HCT116 (cell line): ENCODE measurements around the gene INIP. TPM values are rescaled to one million over a fixed set of nuclear protein-coding genes. Genes with fewer than 3 reads are reported as not detected.

Experiments
- ATAC-seq: fragments of 200-7000 bp; cut with Tn5 transposase; 2 replicates; pipeline ENCODE4 v1.9.1; 2020; ENCODE audit warnings: mild to moderate bottlenecking, moderate library complexity
- BruUV-seq: library from RNA; stranded (reverse); fragments of 400-500 nt; replicated peaks from 2 replicates; lab custom pipeline; 2021; lab: Mats Ljungman, UMichigan
- CTCF ChIA-PET: fragments of 300-600 bp; sonication (Branson Sonifier 250); formaldehyde crosslinking; loops from one replicate; lab custom pipeline; 2021; ENCODE audit warnings: antibody characterized with exemption; lab: Charles Lee
- POLR2A ChIA-PET: fragments of 300-600, 350-600 bp; sonication (Branson Sonifier 250); formaldehyde crosslinking; loops from one replicate; lab custom pipeline; 2021; ENCODE audit warnings: antibody characterized with exemption; lab: Charles Lee
- RAD21 ChIA-PET, 2 experiments: fragments of 300-600 bp; sonication (Branson Sonifier 250); formaldehyde crosslinking; loops; one replicate each; lab custom pipeline; 2023; ENCODE audit warnings: low total read pairs in 2 of 2; ENCODE audit not compliant: uncharacterized antibody in 2 of 2, unreplicated experiment in 2 of 2, low non-redundant PET in 1 of 2; lab: Charles Lee
- DNase-seq: peaks from one replicate; pipeline ENCODE4 v3.0.0-alpha.2; 2010; ENCODE audit warnings: low read depth, low spot score
- H2AFZ ChIP-seq: fragments of 200-600 bp; shearing (Covaris generic), sonication (generic); 2 replicates; pipeline ENCODE4 v1.6.1; 2017; ENCODE audit warnings: low read depth, mixed run types, mixed read lengths, antibody characterized with exemption, low read length; ENCODE audit not compliant: poor library complexity, severe bottlenecking
- H3K27ac ChIP-seq: 2 replicates; pipeline ENCODE4 v1.5.1; 2012; ENCODE audit warnings: low read depth, low read length
- H3K27me3 ChIP-seq: fragments of 200-600 bp; sonication (generic); 2 replicates; pipeline ENCODE4 v1.6.1; 2016; ENCODE audit warnings: mixed run types, low read length, mixed read lengths; ENCODE audit not compliant: insufficient read depth
- H3K36me3 ChIP-seq, 2 experiments: fragments of 200-500 bp in 1 of 2; fragments of 200-600 bp in 1 of 2; sonication (Bioruptor generic) in 1 of 2; sonication (generic) in 1 of 2; 2 replicates each; pipeline versions ENCODE4 v1.5.1 to v1.6.1; 2014 to 2016; ENCODE audit warnings: low read length in 2 of 2, inconsistent platforms in 1 of 2, mixed read lengths in 1 of 2, mixed run types in 1 of 2; ENCODE audit not compliant: insufficient read depth in 2 of 2, control insufficient read depth in 1 of 2
- H3K4me1 ChIP-seq, 2 experiments: fragments of 200-600 bp in 1 of 2; sonication (generic) in 1 of 2; 2 replicates each; pipeline versions ENCODE4 v1.5.1 to v1.6.1; 2012 to 2017; ENCODE audit warnings: low read length in 2 of 2, inconsistent platforms in 1 of 2, mild to moderate bottlenecking in 1 of 2, mixed read lengths in 1 of 2, mixed run types in 1 of 2, moderate library complexity in 1 of 2; ENCODE audit not compliant: insufficient read depth in 2 of 2, control insufficient read depth in 1 of 2
- H3K4me2 ChIP-seq: fragments of 200-600 bp; sonication (generic); 2 replicates; pipeline ENCODE4 v1.6.1; 2017; ENCODE audit warnings: mixed run types, low read length, mixed read lengths
- H3K4me3 ChIP-seq, 2 experiments: fragments of 200-600 bp in 1 of 2; sonication (generic) in 1 of 2; replicated peaks in 1 of 2; 2 replicates each; pipeline ENCODE4 v1.5.1; 2011 to 2016; ENCODE audit warnings: low read length in 2 of 2, control low read depth in 1 of 2, low read depth in 1 of 2, mild to moderate bottlenecking in 1 of 2, mixed read lengths in 1 of 2, mixed run types in 1 of 2
- H3K79me2 ChIP-seq: fragments of 200-600 bp; sonication (generic); 2 replicates; pipeline ENCODE4 v1.6.1; 2017; ENCODE audit warnings: mild to moderate bottlenecking, mixed run types, low read length, moderate library complexity, mixed read lengths; ENCODE audit not compliant: insufficient read depth
- H3K9ac ChIP-seq: fragments of 200-600 bp; sonication (generic); 2 replicates; pipeline ENCODE4 v1.6.1; 2016; ENCODE audit warnings: low read length, mixed read lengths
- H3K9me2 ChIP-seq: fragments of 200-600 bp; sonication (generic), shearing (Covaris generic); 2 replicates; pipeline ENCODE4 v1.6.1; 2017; ENCODE audit warnings: mixed run types, mild to moderate bottlenecking, moderate library complexity; ENCODE audit not compliant: insufficient read depth
- H3K9me3 ChIP-seq, 2 experiments: fragments of 200-500 bp in 1 of 2; fragments of 200-600 bp in 1 of 2; sonication (Bioruptor generic) in 1 of 2; sonication (generic) in 1 of 2; 2 replicates each; pipeline ENCODE4 v1.6.1; 2014 to 2017; ENCODE audit warnings: low read length in 2 of 2, mixed read lengths in 2 of 2, inconsistent platforms in 1 of 2, low read depth in 1 of 2, mild to moderate bottlenecking in 1 of 2, mixed run types in 1 of 2, moderate library complexity in 1 of 2; ENCODE audit not compliant: control insufficient read depth in 1 of 2, insufficient read depth in 1 of 2
- H4K20me1 ChIP-seq: fragments of 200-600 bp; sonication (generic), shearing (Covaris generic); 2 replicates; pipeline ENCODE4 v1.6.1; 2017; ENCODE audit warnings: mixed run types, mild to moderate bottlenecking, moderate library complexity; ENCODE audit not compliant: insufficient read depth
- CEBPB ChIP-seq: IDR thresholded peaks from 2 replicates; pipeline ENCODE4 v1.6.1; 2012; ENCODE audit warnings: low read depth
- EGR1 ChIP-seq: IDR thresholded peaks from 2 replicates; pipeline ENCODE4 v1.6.1; 2012; ENCODE audit warnings: low read depth
- ELF1 ChIP-seq: IDR thresholded peaks from 2 replicates; pipeline ENCODE4 v1.6.1; 2012; ENCODE audit warnings: low read depth, borderline replicate concordance
- EZH2phosphoT487 ChIP-seq: fragments of 200-600 bp; IDR thresholded peaks from 2 replicates; pipeline ENCODE4 v1.6.1; 2018; ENCODE audit warnings: antibody characterized with exemption, borderline replicate concordance
- JUND ChIP-seq: IDR thresholded peaks from 2 replicates; pipeline ENCODE4 v1.6.1; 2012
- POLR2A ChIP-seq: IDR thresholded peaks from 2 replicates; pipeline ENCODE4 v1.7.0; 2011; ENCODE audit warnings: borderline replicate concordance; ENCODE audit not compliant: insufficient read depth, insufficient read length; ENCODE audit errors: extremely low read depth
- POLR2AphosphoS5 ChIP-seq: IDR thresholded peaks from 2 replicates; pipeline ENCODE4 v1.6.1; 2011; ENCODE audit warnings: mild to moderate bottlenecking, low read depth, low read length, moderate library complexity
- YY1 ChIP-seq: IDR thresholded peaks from 2 replicates; pipeline ENCODE4 v1.6.1; 2011; ENCODE audit warnings: low read length, low read depth, moderate library complexity, mild to moderate bottlenecking; ENCODE audit not compliant: insufficient replicate concordance; ENCODE audit errors: extremely low read depth
- ZFX ChIP-seq: fragments of 450-650 bp; IDR thresholded peaks from 2 replicates; pipeline ENCODE4 v1.6.1; 2017
- intact Hi-C: fragments of 100-400 bp; cut with micrococcal nuclease; formaldehyde crosslinking; loops from 2 replicates; pipeline ENCODE4 v1.10.0; 2022
- total RNA-seq: library from RNA; stranded (reverse); gene quantifications from one replicate; pipeline ENCODE4 v1.2.1, GENCODE V29; 2021; ENCODE audit not compliant: unreplicated experiment
- TF ChIP-seq, protein P1 (sequence below): IDR thresholded peaks from 2 replicates; pipeline ENCODE4 v1.6.1; 2012; ENCODE audit warnings: low read depth
- TF ChIP-seq, protein P2 (sequence below): IDR thresholded peaks from 2 replicates; pipeline ENCODE4 v1.6.1; 2012
- TF ChIP-seq, protein P3 (sequence below): IDR thresholded peaks from 2 replicates; pipeline ENCODE4 v1.6.1; 2012
- TF ChIP-seq, protein P4 (sequence below), 3 experiments: fragments of 200-600 bp in 1 of 3; sonication (generic) in 1 of 3; IDR thresholded peaks in 2 of 3; conservative IDR thresholded peaks in 1 of 3; 2 replicates each; pipeline ENCODE4 v1.5.1; 2012 to 2017; ENCODE audit warnings: low read depth in 2 of 3, low read length in 2 of 3, antibody characterized with exemption in 1 of 3, borderline replicate concordance in 1 of 3, control low read depth in 1 of 3, mild to moderate bottlenecking in 1 of 3, mixed read lengths in 1 of 3, mixed run types in 1 of 3, moderate library complexity in 1 of 3; ENCODE audit not compliant: insufficient read depth in 1 of 3

INIP gene
- total RNA-seq, 1 experiment from 2014 or later = 28.9 TPM

DNA sequence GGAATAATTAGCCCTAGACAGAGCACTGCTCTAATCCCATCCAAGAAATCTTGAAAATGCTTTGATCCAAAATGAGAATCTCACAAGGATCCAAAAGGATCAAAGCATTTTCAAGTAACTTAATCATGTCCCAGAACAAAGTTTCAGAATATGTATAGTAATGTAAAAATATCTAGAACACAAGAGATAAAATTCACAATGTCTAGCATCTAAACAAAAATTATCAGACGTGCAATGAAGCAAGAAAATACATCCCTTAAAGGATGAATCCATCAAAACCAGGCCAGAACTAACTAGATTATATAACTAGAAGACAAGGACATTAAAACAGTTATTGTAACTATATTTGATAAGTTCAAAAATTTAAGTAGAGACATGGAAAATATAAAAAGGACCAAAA, 69.3 kb downstream of the INIP start:
- POLR2A ChIA-PET = no interaction called here
- no peak overlapping the region for H3K27ac ChIP-seq

DNA sequence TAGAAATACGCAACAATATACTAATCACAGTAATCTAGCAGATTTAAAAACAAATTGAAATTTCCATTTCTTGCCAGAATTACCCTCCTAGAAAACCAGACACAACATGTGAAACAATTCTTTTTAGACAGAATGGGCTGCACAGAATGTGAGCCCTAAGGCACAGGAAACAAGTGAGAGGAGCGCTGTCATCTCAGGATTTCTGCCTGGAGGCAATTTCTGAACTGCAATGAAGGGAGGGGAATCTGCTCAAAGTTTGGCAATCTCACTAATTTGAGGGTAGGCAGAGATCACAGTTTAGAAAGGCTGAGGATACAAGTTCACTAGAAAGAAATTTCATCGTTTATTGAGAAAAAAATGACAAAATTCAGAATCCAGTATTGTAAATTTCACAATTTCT, 70.3 kb downstream of the INIP start:
- CTCF ChIA-PET = no interaction called here
- POLR2A ChIA-PET = no interaction called here
- Histone ChIP-seq H3K9ac (no peak overlapping the region), H3K27me3 (no peaks in the 10 kb centered on the region), H4K20me1 (no peaks in the 10 kb centered on the region), H3K4me1 (peaks cover 0 to 10% of the 10 kb centered on the region in 2 experiments; a peak in 3 of 4 replicates)
- DNase-seq (no peak), ATAC-seq (no peak)
- BruUV-seq = no TSS peak
- TF ChIP-seq, protein P1, sequence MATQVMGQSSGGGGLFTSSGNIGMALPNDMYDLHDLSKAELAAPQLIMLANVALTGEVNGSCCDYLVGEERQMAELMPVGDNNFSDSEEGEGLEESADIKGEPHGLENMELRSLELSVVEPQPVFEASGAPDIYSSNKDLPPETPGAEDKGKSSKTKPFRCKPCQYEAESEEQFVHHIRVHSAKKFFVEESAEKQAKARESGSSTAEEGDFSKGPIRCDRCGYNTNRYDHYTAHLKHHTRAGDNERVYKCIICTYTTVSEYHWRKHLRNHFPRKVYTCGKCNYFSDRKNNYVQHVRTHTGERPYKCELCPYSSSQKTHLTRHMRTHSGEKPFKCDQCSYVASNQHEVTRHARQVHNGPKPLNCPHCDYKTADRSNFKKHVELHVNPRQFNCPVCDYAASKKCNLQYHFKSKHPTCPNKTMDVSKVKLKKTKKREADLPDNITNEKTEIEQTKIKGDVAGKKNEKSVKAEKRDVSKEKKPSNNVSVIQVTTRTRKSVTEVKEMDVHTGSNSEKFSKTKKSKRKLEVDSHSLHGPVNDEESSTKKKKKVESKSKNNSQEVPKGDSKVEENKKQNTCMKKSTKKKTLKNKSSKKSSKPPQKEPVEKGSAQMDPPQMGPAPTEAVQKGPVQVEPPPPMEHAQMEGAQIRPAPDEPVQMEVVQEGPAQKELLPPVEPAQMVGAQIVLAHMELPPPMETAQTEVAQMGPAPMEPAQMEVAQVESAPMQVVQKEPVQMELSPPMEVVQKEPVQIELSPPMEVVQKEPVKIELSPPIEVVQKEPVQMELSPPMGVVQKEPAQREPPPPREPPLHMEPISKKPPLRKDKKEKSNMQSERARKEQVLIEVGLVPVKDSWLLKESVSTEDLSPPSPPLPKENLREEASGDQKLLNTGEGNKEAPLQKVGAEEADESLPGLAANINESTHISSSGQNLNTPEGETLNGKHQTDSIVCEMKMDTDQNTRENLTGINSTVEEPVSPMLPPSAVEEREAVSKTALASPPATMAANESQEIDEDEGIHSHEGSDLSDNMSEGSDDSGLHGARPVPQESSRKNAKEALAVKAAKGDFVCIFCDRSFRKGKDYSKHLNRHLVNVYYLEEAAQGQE = no peak
- TF ChIP-seq ZFX (no peak), YY1 (no peak), CEBPB (no peak)
- TF ChIP-seq, protein P2, sequence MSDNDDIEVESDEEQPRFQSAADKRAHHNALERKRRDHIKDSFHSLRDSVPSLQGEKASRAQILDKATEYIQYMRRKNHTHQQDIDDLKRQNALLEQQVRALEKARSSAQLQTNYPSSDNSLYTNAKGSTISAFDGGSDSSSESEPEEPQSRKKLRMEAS = no peak
- TF ChIP-seq, protein P3, sequence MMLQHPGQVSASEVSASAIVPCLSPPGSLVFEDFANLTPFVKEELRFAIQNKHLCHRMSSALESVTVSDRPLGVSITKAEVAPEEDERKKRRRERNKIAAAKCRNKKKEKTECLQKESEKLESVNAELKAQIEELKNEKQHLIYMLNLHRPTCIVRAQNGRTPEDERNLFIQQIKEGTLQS = no peak
- TF ChIP-seq, all 23 proteins: peak for 0
- H3K36me3 ChIP-seq = no peaks in the 10 kb centered on the region
- H3K9me2 ChIP-seq = no peaks in the 10 kb centered on the region
- H2AFZ ChIP-seq = no peak overlapping the region
- no peaks in the 10 kb centered on the region for H3K9me3 ChIP-seq
- RAD21 ChIA-PET = no interaction called here
- no peak overlapping the region for H3K27ac ChIP-seq
- no peak overlapping the region for H3K4me3 ChIP-seq
- H3K4me2 ChIP-seq = no peak overlapping the region
- H3K79me2 ChIP-seq = no peaks in the 10 kb centered on the region
- intact Hi-C loops = no loop called here

More for the DNA sequence above, 69.3 kb downstream of the INIP start:
- H3K9me3 ChIP-seq = no peaks in the 10 kb centered on the region
- no TSS peak for BruUV-seq
- H3K4me3 ChIP-seq = no peak overlapping the region
- DNase-seq = no peak
- no peaks in the 10 kb centered on the region for H3K36me3 ChIP-seq
- no peaks in the 10 kb centered on the region for H3K27me3 ChIP-seq
- no peaks in the 10 kb centered on the region for H3K9me2 ChIP-seq
- H3K9ac ChIP-seq = no peak overlapping the region
- TF ChIP-seq, protein P3 = no peak
- no peak for TF ChIP-seq JUND
- TF ChIP-seq EGR1 = no peak
- TF ChIP-seq, protein P4, sequence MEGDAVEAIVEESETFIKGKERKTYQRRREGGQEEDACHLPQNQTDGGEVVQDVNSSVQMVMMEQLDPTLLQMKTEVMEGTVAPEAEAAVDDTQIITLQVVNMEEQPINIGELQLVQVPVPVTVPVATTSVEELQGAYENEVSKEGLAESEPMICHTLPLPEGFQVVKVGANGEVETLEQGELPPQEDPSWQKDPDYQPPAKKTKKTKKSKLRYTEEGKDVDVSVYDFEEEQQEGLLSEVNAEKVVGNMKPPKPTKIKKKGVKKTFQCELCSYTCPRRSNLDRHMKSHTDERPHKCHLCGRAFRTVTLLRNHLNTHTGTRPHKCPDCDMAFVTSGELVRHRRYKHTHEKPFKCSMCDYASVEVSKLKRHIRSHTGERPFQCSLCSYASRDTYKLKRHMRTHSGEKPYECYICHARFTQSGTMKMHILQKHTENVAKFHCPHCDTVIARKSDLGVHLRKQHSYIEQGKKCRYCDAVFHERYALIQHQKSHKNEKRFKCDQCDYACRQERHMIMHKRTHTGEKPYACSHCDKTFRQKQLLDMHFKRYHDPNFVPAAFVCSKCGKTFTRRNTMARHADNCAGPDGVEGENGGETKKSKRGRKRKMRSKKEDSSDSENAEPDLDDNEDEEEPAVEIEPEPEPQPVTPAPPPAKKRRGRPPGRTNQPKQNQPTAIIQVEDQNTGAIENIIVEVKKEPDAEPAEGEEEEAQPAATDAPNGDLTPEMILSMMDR (IDR thresholded peaks at IDR 0.05 in 2 of 3, conservative IDR thresholded peaks at IDR 0.05 in 1 of 3; ENCODE audit: borderline replicate concordance in 1 of 3, insufficient read depth in 1 of 3, low read depth in 2 of 3, low read length in 2 of 3) = no peak
- TF ChIP-seq POLR2A = no peak
- no peak for TF ChIP-seq POLR2AphosphoS5
- TF ChIP-seq ELF1 = no peak
- TF ChIP-seq EZH2phosphoT487 = no peak
- H3K4me1 ChIP-seq = peaks cover 0 to 10% of the 10 kb centered on the region in 2 experiments; a peak in 3 of 4 replicates
- no peaks in the 10 kb centered on the region for H3K79me2 ChIP-seq
- no peak for ATAC-seq
- H2AFZ ChIP-seq = no peak overlapping the region
- ChIA-PET CTCF (no interaction called here), RAD21 (no interaction called here)
- H3K4me2 ChIP-seq = no peak overlapping the region
- intact Hi-C loops = no loop called here
- no peaks in the 10 kb centered on the region for H4K20me1 ChIP-seq
